ENCODE results near the gene HOXD10.

The HOXD10 gene

GRCh38 chr2:176088048-176088936, 28.3 kb upstream of the HOXD10 start:
- peak; percentile 81 for DNase-seq (ENCODE audit: low spot score)
- no peak overlapping the region for H3K27ac ChIP-seq
- TF ChIP-seq, protein P1, sequence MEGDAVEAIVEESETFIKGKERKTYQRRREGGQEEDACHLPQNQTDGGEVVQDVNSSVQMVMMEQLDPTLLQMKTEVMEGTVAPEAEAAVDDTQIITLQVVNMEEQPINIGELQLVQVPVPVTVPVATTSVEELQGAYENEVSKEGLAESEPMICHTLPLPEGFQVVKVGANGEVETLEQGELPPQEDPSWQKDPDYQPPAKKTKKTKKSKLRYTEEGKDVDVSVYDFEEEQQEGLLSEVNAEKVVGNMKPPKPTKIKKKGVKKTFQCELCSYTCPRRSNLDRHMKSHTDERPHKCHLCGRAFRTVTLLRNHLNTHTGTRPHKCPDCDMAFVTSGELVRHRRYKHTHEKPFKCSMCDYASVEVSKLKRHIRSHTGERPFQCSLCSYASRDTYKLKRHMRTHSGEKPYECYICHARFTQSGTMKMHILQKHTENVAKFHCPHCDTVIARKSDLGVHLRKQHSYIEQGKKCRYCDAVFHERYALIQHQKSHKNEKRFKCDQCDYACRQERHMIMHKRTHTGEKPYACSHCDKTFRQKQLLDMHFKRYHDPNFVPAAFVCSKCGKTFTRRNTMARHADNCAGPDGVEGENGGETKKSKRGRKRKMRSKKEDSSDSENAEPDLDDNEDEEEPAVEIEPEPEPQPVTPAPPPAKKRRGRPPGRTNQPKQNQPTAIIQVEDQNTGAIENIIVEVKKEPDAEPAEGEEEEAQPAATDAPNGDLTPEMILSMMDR (IDR thresholded peaks at IDR 0.05): peak; percentile 75
- H3K4me3 ChIP-seq: peak overlapping the region; percentile 52

- peak; percentile 7 for DNase-seq (ENCODE audit: low spot score)
- TF ChIP-seq, protein P1 (IDR thresholded peaks at IDR 0.05): no peak
- Histone ChIP-seq H3K27ac (no peak overlapping the region), H3K4me3 (no peak overlapping the region)
These were observed 27.4 kb upstream of the HOXD10 start for GRCh38 chr2:176088937-176089842.

- TF ChIP-seq, protein P1 (IDR thresholded peaks at IDR 0.05): no peak
These were observed 26.7 kb upstream of the HOXD10 start for GRCh38 chr2:176089843-176090395.

GRCh38 chr2:176090862-176091261, 25.7 kb upstream of the HOXD10 start:
- TF ChIP-seq, protein P1 (IDR thresholded peaks at IDR 0.05): no peak
- H3K27ac ChIP-seq: no peak overlapping the region
- no peak overlapping the region for H3K4me3 ChIP-seq
- DNase-seq (ENCODE audit: low spot score): no peak

More at GRCh38 chr2:176089843-176090395, 26.7 kb upstream of the HOXD10 start:
- Histone ChIP-seq H3K27ac (no peak overlapping the region), H3K4me3 (no peak overlapping the region)
- no peak for DNase-seq (ENCODE audit: low spot score)

DNA sequence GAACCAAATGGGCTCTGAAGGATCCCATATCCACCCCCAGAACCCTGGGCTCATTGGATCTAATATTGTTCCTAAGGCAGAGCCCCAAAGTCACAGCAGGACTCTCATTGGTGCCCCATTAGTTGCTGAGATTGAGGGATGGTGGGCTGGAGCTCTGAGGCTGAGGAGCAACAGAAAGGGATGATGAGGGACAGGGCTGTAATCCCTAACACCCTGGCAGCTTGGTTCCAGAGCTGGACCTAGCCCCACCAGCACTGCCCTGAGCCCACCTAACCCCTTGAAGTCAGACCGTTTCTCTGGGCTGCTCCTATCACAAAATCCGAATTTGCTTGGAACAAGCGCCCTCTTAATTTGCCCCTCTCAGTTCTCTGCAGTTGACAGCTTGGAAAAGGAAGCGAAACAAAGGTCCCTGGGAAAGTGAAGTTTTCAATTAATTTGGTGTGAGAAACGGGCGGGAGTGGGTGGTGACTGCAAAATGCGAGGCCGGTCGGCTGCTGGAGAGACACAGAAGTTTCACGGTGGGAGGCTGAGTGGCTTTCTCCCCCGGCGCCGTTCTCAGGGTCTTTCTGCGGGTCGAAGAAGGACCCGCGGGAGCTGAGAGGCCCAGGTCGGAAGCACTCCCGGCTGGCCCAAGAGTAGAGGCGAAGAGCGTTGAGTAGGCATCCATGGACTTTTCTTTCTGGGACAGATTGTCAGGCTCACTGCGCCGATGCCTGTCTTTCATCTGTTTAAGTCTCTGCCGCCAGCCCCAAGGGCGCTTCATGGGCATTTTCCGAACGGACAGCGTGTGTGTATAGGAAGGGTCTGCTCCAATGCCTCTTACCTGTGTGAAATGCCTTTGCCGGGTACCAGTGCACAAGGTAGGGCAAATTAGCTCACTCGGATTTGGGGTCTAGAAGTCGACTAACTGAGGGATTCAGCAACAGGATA, 25.0 kb upstream of the HOXD10 start:
- no peak overlapping the region for H3K27ac ChIP-seq
- no peak for DNase-seq (ENCODE audit: low spot score)

More for the DNA sequence above, 25.0 kb upstream of the HOXD10 start:
- TF ChIP-seq, protein P1 (IDR thresholded peaks at IDR 0.05): no peak
- peak overlapping the region; percentile 65 for H3K4me3 ChIP-seq
